ENCODE results near the gene TRAM2.

DNA sequence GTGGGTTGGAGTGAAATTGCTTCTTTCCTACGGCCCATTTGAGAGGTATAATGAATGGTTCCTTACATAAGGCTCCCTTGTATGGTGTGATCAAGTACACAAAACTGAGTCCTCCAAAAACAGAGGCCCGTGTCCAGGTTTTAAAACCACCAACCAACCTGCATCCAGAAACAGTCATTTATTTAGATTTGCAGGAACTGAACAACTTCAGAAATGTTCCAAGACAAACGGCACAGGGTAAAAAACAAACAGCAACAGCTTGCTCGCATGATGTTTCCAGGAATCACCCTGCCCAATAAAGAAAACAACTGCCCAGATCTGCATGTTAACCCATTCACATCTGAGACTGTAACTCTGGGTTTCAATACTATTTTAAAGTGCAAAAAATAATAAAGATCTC is 40.2 kb upstream of the TRAM2 start:
- TF ChIP-seq, protein P1, sequence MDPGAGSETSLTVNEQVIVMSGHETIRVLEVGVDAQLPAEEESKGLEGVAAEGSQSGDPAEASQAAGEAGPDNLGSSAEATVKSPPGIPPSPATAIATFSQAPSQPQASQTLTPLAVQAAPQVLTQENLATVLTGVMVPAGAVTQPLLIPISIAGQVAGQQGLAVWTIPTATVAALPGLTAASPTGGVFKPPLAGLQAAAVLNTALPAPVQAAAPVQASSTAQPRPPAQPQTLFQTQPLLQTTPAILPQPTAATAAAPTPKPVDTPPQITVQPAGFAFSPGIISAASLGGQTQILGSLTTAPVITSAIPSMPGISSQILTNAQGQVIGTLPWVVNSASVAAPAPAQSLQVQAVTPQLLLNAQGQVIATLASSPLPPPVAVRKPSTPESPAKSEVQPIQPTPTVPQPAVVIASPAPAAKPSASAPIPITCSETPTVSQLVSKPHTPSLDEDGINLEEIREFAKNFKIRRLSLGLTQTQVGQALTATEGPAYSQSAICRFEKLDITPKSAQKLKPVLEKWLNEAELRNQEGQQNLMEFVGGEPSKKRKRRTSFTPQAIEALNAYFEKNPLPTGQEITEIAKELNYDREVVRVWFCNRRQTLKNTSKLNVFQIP (CRISPR knock-in tag; IDR thresholded peaks at IDR 0.05; ENCODE audit: borderline replicate concordance, low read depth) = no peak
- no peak for TF ChIP-seq PPARA (CRISPR knock-in tag; IDR thresholded peaks at IDR 0.05; ENCODE audit: borderline replicate concordance)
- TF ChIP-seq SNAI2 (CRISPR knock-in tag; IDR thresholded peaks at IDR 0.05) = no peak
- TF ChIP-seq TCF4 (CRISPR knock-in tag; IDR thresholded peaks at IDR 0.05; ENCODE audit: borderline replicate concordance) = no peak
- TF ChIP-seq TOX (CRISPR knock-in tag; IDR thresholded peaks at IDR 0.05; ENCODE audit: borderline replicate concordance) = no peak
- TF ChIP-seq RARB (CRISPR knock-in tag; IDR thresholded peaks at IDR 0.05) = no peak
- TF ChIP-seq, protein P2, sequence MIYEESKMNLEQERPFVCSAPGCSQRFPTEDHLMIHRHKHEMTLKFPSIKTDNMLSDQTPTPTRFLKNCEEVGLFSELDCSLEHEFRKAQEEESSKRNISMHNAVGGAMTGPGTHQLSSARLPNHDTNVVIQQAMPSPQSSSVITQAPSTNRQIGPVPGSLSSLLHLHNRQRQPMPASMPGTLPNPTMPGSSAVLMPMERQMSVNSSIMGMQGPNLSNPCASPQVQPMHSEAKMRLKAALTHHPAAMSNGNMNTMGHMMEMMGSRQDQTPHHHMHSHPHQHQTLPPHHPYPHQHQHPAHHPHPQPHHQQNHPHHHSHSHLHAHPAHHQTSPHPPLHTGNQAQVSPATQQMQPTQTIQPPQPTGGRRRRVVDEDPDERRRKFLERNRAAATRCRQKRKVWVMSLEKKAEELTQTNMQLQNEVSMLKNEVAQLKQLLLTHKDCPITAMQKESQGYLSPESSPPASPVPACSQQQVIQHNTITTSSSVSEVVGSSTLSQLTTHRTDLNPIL (CRISPR knock-in tag; IDR thresholded peaks at IDR 0.05; ENCODE audit: low read depth) = no peak
- TF ChIP-seq OSR1 (CRISPR knock-in tag; IDR thresholded peaks at IDR 0.05) = no peak

Measured in SK-N-SH treated with all-trans-retinoic acid at 6 μM for 48 hours (cell line).